HepG2 (cell line): ENCODE results near the gene TIRAP. TPM values are rescaled to one million over a fixed set of nuclear protein-coding genes. Genes with fewer than 3 reads are reported as not detected.

Experiments
- ATAC-seq: fragments of 200-7000 bp; cut with Tn5 transposase; 3 replicates; pipeline ENCODE4 v1.9.1; 2020; ENCODE audit warnings: mild to moderate bottlenecking, moderate library complexity
- BruUV-seq: library from RNA; stranded (reverse); fragments of 400-500 nt; replicated peaks from 2 replicates; lab custom pipeline; 2021; lab: Mats Ljungman, UMichigan
- CTCF ChIA-PET: fragments of 300-600 bp; formaldehyde crosslinking; extraction: SDS; loops from one replicate; lab custom pipeline; 2021; ENCODE audit warnings: low total read pairs, inconsistent platforms, low intra/inter-chr PET ratio; lab: Yijun Ruan, JAX
- POLR2A ChIA-PET: fragments of 350-600 bp; sonication (Branson Sonifier 250); formaldehyde crosslinking; loops from one replicate; lab custom pipeline; 2020; ENCODE audit warnings: antibody characterized with exemption, inconsistent platforms; lab: Yijun Ruan, JAX
- DNase-seq: peaks from one replicate; pipeline ENCODE4 v3.0.0-alpha.2; 2015; ENCODE audit warnings: low spot score
- FAIRE-seq: peaks from 3 replicates; lab custom pipeline; 2011; peaks lifted over from hg19 to GRCh38; lab: Jason Lieb, UNC
- H2AFZ ChIP-seq: one replicate; pipeline ENCODE4 v1.6.1; 2011; ENCODE audit warnings: low read length, inconsistent platforms
- H3K27ac ChIP-seq: fragments of 300-600 bp; 3 replicates; pipeline ENCODE4 v1.8.0; 2011; ENCODE audit warnings: mixed run types, mild to moderate bottlenecking, mixed read lengths, low read length, inconsistent platforms; ENCODE audit not compliant: insufficient read depth; ENCODE audit errors: extremely low read length
- H3K27me3 ChIP-seq, 2 experiments: fragments of 200-600 bp in 1 of 2; 2 replicates in 1 of 2; 3 replicates in 1 of 2; pipeline versions ENCODE4 v1.6.0 to v1.8.0; 2011; ENCODE audit warnings: low read length in 2 of 2, mild to moderate bottlenecking in 2 of 2, moderate library complexity in 2 of 2, inconsistent platforms in 1 of 2; ENCODE audit not compliant: insufficient read depth in 2 of 2, control insufficient read depth in 1 of 2
- H3K36me3 ChIP-seq, 2 experiments: fragments of 200-600 bp in 1 of 2; replicated peaks in 1 of 2; 2 replicates in 1 of 2; 3 replicates in 1 of 2; pipeline versions ENCODE4 v1.5.1 to v1.8.0; 2011; ENCODE audit warnings: low read length in 2 of 2, inconsistent platforms in 1 of 2; ENCODE audit not compliant: insufficient read depth in 2 of 2, control insufficient read depth in 1 of 2
- H3K4me1 ChIP-seq: 2 replicates; pipeline ENCODE4 v1.5.1; 2012; ENCODE audit warnings: low read length, inconsistent platforms; ENCODE audit not compliant: insufficient read depth
- H3K4me2 ChIP-seq: 2 replicates; pipeline ENCODE4 v1.6.0; 2011; ENCODE audit warnings: low read depth, low read length, inconsistent platforms
- H3K4me3 ChIP-seq, 3 experiments: fragments of 200-600 bp in 1 of 3; sonication (generic), shearing (Covaris generic) in 1 of 3; replicated peaks in 1 of 3; 2 replicates each; pipeline ENCODE4 v1.5.1; 2011 to 2016; ENCODE audit warnings: low read length in 3 of 3, inconsistent platforms in 2 of 3, low read depth in 2 of 3, mild to moderate bottlenecking in 2 of 3, control low read depth in 1 of 3, mixed read lengths in 1 of 3; ENCODE audit not compliant: insufficient read depth in 1 of 3
- H3K79me2 ChIP-seq: one replicate; pipeline ENCODE4 v1.6.1; 2011; ENCODE audit warnings: low read length, inconsistent platforms; ENCODE audit not compliant: insufficient read depth
- H3K9ac ChIP-seq: 2 replicates; pipeline ENCODE4 v1.6.0; 2011; ENCODE audit warnings: mild to moderate bottlenecking, low read depth, low read length, inconsistent platforms; ENCODE audit not compliant: insufficient read depth
- H3K9me3 ChIP-seq: 2 replicates; pipeline ENCODE4 v1.5.1; 2012; ENCODE audit warnings: mild to moderate bottlenecking, low read length
- H4K20me1 ChIP-seq: 2 replicates; pipeline ENCODE4 v1.6.0; 2011; ENCODE audit warnings: inconsistent platforms, mild to moderate bottlenecking, low read length, moderate library complexity; ENCODE audit not compliant: insufficient read depth
- ARID3A ChIP-seq: IDR thresholded peaks from 2 replicates; pipeline ENCODE4 v1.6.1; 2012; ENCODE audit warnings: low read depth, low read length, improper control_type of control experiment
- IRF1 ChIP-seq: sonication (generic); formaldehyde crosslinking; IDR thresholded peaks from 2 replicates; pipeline ENCODE4 v1.4.0; 2020; ENCODE audit warnings: low read depth, mild to moderate bottlenecking, missing genetic modification reagents
- KDM5A ChIP-seq: fragments of 200-600 bp; sonication (generic); IDR thresholded peaks from 2 replicates; pipeline ENCODE4 v1.7.0; 2018; ENCODE audit warnings: antibody characterized with exemption, mild to moderate bottlenecking, low read length, borderline replicate concordance
- KDM5B ChIP-seq: sonication (generic); formaldehyde crosslinking; IDR thresholded peaks from 2 replicates; pipeline ENCODE4 v1.4.0; 2020; ENCODE audit warnings: missing genetic modification reagents, mild to moderate bottlenecking, borderline replicate concordance
- RNF2 ChIP-seq: fragments of 450-650 bp; conservative IDR thresholded peaks from 2 replicates; pipeline ENCODE4 v1.6.1; 2016; ENCODE audit warnings: low read depth
- TEAD3 ChIP-seq: optimal IDR thresholded peaks from 2 replicates; pipeline ENCODE3; 2016; ENCODE audit warnings: borderline replicate concordance
- THAP7 ChIP-seq: sonication (generic); formaldehyde crosslinking; IDR thresholded peaks from 2 replicates; pipeline ENCODE4 v1.8.1; 2023; ENCODE audit warnings: mild to moderate bottlenecking, missing genetic modification reagents
- YY1 ChIP-seq: IDR thresholded peaks from 2 replicates; pipeline ENCODE4 v1.6.1; 2011; ENCODE audit warnings: low read length, low read depth, moderate library complexity, mild to moderate bottlenecking; ENCODE audit not compliant: insufficient read depth, insufficient replicate concordance
- ZBTB39 ChIP-seq: sonication (generic); formaldehyde crosslinking; IDR thresholded peaks from 2 replicates; pipeline ENCODE4 v1.5.0; 2020; ENCODE audit warnings: missing genetic modification reagents
- ZBTB49 ChIP-seq: sonication (generic); formaldehyde crosslinking; IDR thresholded peaks from 2 replicates; pipeline ENCODE4 v1.4.0; 2020; ENCODE audit warnings: missing genetic modification reagents, borderline replicate concordance
- ZNF451 ChIP-seq: sonication (generic); formaldehyde crosslinking; IDR thresholded peaks from 2 replicates; pipeline ENCODE4 v1.5.0; 2020; ENCODE audit warnings: mild to moderate bottlenecking, missing genetic modification reagents
- ZNF564 ChIP-seq: sonication (generic); formaldehyde crosslinking; IDR thresholded peaks from 2 replicates; pipeline ENCODE4 v1.8.1; 2023; ENCODE audit warnings: mild to moderate bottlenecking, missing genetic modification reagents
- ZNF616 ChIP-seq: sonication (generic); formaldehyde crosslinking; IDR thresholded peaks from 2 replicates; pipeline ENCODE4 v1.5.0; 2020; ENCODE audit warnings: low read depth, mild to moderate bottlenecking, missing genetic modification reagents
- ZNF782 ChIP-seq: sonication (generic); formaldehyde crosslinking; IDR thresholded peaks from 2 replicates; pipeline ENCODE4 v1.4.0; 2020; ENCODE audit warnings: missing genetic modification reagents, mild to moderate bottlenecking, borderline replicate concordance
- WGBS: methylation state at CpG from one replicate; pipeline ENCODE4 v1.1.6; 2017; ENCODE audit warnings: low lambda C conversion rate; 5-methylcytosine and 5-hydroxymethylcytosine counted together
- in situ Hi-C: cut with HindIII; loops from 2 replicates; pipeline ENCODE4 v1.10.0; 2017; ENCODE audit warnings: low pct_unique_long_range_greater_than_20kb; ENCODE audit not compliant: extremely low pct_ligation_motif_present
- intact Hi-C: fragments of 100-400 bp; cut with micrococcal nuclease; formaldehyde crosslinking; loops from one replicate; pipeline ENCODE4 v1.10.0; 2022; ENCODE audit not compliant: unreplicated experiment
- polyA plus RNA-seq, 8 experiments: library from polyadenylated mRNA; depleted of rRNA in 3 of 8; stranded (reverse) in 7 of 8; unstranded in 1 of 8; fragments of >200 nt; fragmentation: Illumina TruSeq in 4 of 8; extraction: Trizol in 4 of 8; gene quantifications; 2 replicates each; pipeline versions ENCODE4 v1.2.1 to v1.2.3, GENCODE V29; 2011 to 2016; ENCODE audit warnings: low read depth in 4 of 8, missing spikeins in 1 of 8, mixed read lengths in 1 of 8; ENCODE audit not compliant: insufficient read depth in 1 of 8
- total RNA-seq, 5 experiments: library from RNA; depleted of rRNA; stranded (reverse); fragments of >200 nt; fragmentation: Illumina TruSeq; extraction: Trizol; gene quantifications; 2 replicates each; pipeline ENCODE4 v1.2.3, GENCODE V29; 2016; ENCODE audit warnings: low read depth in 1 of 5

The TIRAP gene
- total and polyA plus RNA-seq, 2 of the 13 experiments (the other 11 are each of a cell fraction or from before 2014, with no cell fraction given) = 5.4 to 5.7 TPM

GRCh38 chr11:126333142-126333541 lies 50.2 kb downstream of the TIRAP start (continued):
- TF ChIP-seq KDM5A (no peak), IRF1 (CRISPR knock-in tag) (no peak), ZNF782 (CRISPR knock-in tag) (no peak), ZNF616 (CRISPR knock-in tag) (no peak), KDM5B (CRISPR knock-in tag) (no peak), ZNF564 (CRISPR knock-in tag) (no peak)

- H3K9ac ChIP-seq = no peak overlapping the region
- ATAC-seq (no peak), DNase-seq (no peak), FAIRE-seq (no peak)
- H3K4me3 ChIP-seq = no peak overlapping the region
- in situ Hi-C loops (no loop called here), intact Hi-C loops (no loop called here)
- 89% methylated on average over 6 of the region's 6 CpGs for WGBS
- H3K27ac ChIP-seq = no peak overlapping the region
- H3K36me3 ChIP-seq = peaks cover 9 to 23% of the 10 kb centered on the region in 2 experiments; a peak in 4 of 5 replicates
- ChIA-PET CTCF (no interaction called here), POLR2A (no interaction called here)
- H2AFZ ChIP-seq = no peak overlapping the region
- H4K20me1 ChIP-seq = no peaks in the 10 kb centered on the region
- no peaks in the 10 kb centered on the region for H3K9me3 ChIP-seq
- no peak overlapping the region for H3K4me2 ChIP-seq
- no peaks in the 10 kb centered on the region for H3K79me2 ChIP-seq
- H3K27me3 ChIP-seq = no peaks in the 10 kb centered on the region
- BruUV-seq = no TSS peak
- H3K4me1 ChIP-seq = peaks cover 29% of the 10 kb centered on the region
- TF ChIP-seq RNF2 (no peak), YY1 (no peak), THAP7 (CRISPR knock-in tag) (no peak), TEAD3 (no peak), ZNF451 (CRISPR knock-in tag) (no peak), ZBTB39 (CRISPR knock-in tag) (no peak), ZBTB49 (CRISPR knock-in tag) (no peak), ARID3A (no peak)
Observed at GRCh38 chr11:126334659-126335462, 52.0 kb downstream of the TIRAP start.
